Measurements from ENCODE around the gene CCDC117.

GRCh38 chr22:28771195-28771791 is 1.2 kb upstream of the CCDC117 start:
- TF ChIP-seq, protein P1, sequence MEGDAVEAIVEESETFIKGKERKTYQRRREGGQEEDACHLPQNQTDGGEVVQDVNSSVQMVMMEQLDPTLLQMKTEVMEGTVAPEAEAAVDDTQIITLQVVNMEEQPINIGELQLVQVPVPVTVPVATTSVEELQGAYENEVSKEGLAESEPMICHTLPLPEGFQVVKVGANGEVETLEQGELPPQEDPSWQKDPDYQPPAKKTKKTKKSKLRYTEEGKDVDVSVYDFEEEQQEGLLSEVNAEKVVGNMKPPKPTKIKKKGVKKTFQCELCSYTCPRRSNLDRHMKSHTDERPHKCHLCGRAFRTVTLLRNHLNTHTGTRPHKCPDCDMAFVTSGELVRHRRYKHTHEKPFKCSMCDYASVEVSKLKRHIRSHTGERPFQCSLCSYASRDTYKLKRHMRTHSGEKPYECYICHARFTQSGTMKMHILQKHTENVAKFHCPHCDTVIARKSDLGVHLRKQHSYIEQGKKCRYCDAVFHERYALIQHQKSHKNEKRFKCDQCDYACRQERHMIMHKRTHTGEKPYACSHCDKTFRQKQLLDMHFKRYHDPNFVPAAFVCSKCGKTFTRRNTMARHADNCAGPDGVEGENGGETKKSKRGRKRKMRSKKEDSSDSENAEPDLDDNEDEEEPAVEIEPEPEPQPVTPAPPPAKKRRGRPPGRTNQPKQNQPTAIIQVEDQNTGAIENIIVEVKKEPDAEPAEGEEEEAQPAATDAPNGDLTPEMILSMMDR (IDR thresholded peaks at IDR 0.05): no peak
- TF ChIP-seq POLR2AphosphoS5 (IDR thresholded peaks at IDR 0.05; ENCODE audit: low read depth, low read length) (no peak), REST (IDR thresholded peaks at IDR 0.05; ENCODE audit: low read depth, low read length) (no peak), EP300 (IDR thresholded peaks at IDR 0.05; ENCODE audit: borderline replicate concordance in 1 of 2, low read depth in 1 of 2, low read length in 1 of 2) (no peak), RAD21 (IDR thresholded peaks at IDR 0.05; ENCODE audit: low read length) (no peak)
